AML-193 (cell line): ENCODE results near the gene CALD1.

Experiments used
- DNase-seq, 2 experiments: peaks; one replicate each; lab custom pipeline; 2025; lab: John Stamatoyannopoulos, UW

The CALD1 gene

GRCh38 chr7:134827436-134827835 is 48.0 kb downstream of the CALD1 start:
- DNase-seq: no peak

- DNase-seq: no peak
Observed at GRCh38 chr7:134827889-134828288, 48.5 kb downstream of the CALD1 start.

- DNase-seq: no peak
Observed at GRCh38 chr7:134828361-134828760, 48.9 kb downstream of the CALD1 start.

- no peak for DNase-seq
Observed at GRCh38 chr7:134829380-134829986, 50.0 kb downstream of the CALD1 start.

GRCh38 chr7:134831862-134832261 is 52.4 kb downstream of the CALD1 start:
- DNase-seq: no peak

GRCh38 chr7:134832367-134832766 is 52.9 kb downstream of the CALD1 start:
- DNase-seq: no peak

GRCh38 chr7:134834689-134835462 is 55.4 kb downstream of the CALD1 start:
- DNase-seq: no peak

- DNase-seq: no peak
Observed at GRCh38 chr7:134835463-134835823, 56.0 kb downstream of the CALD1 start.

GRCh38 chr7:134836447-134836846 is 57.0 kb downstream of the CALD1 start:
- DNase-seq: no peak

GRCh38 chr7:134839298-134839697 is 59.9 kb downstream of the CALD1 start:
- no peak for DNase-seq

- DNase-seq: no peak
Observed at GRCh38 chr7:134842062-134842461, 62.6 kb downstream of the CALD1 start.

- DNase-seq: no peak
Observed at GRCh38 chr7:134842886-134843430, 63.5 kb downstream of the CALD1 start.

- no peak for DNase-seq
Observed at GRCh38 chr7:134844200-134844599, 64.8 kb downstream of the CALD1 start.

GRCh38 chr7:134845461-134845860 is 66.0 kb downstream of the CALD1 start:
- no peak for DNase-seq

- DNase-seq: no peak
Observed at GRCh38 chr7:134847851-134848588, 68.6 kb downstream of the CALD1 start.

GRCh38 chr7:134850066-134850465 is 70.6 kb downstream of the CALD1 start:
- no peak for DNase-seq

GRCh38 chr7:134851141-134851540 is 71.7 kb downstream of the CALD1 start:
- DNase-seq: no peak

GRCh38 chr7:134852625-134853024 is 73.2 kb downstream of the CALD1 start:
- DNase-seq: no peak

GRCh38 chr7:134854816-134855215 is 75.4 kb downstream of the CALD1 start:
- DNase-seq: no peak

GRCh38 chr7:134855442-134855841 is 76.0 kb downstream of the CALD1 start:
- no peak for DNase-seq

GRCh38 chr7:134856091-134856490 is 76.7 kb downstream of the CALD1 start:
- DNase-seq: no peak

- no peak for DNase-seq
Observed at GRCh38 chr7:134856691-134857090, 77.3 kb downstream of the CALD1 start.

GRCh38 chr7:134857958-134858357 is 78.5 kb downstream of the CALD1 start:
- DNase-seq: no peak
